HG03175 (cell line): ENCODE measurements around the gene PFN1.

ENCODE experiments used
- ATAC-seq: cut with Tn5 transposase; IDR thresholded peaks from one replicate; pipeline ENCODE4 v1.9.1; 2021; ENCODE audit warnings: mild to moderate bottlenecking, moderate library complexity; ENCODE audit not compliant: unreplicated experiment

The PFN1 gene

GRCh38 chr17:4945944-4946280 is 2.4 kb downstream of the PFN1 start:
- no peak for ATAC-seq

- ATAC-seq, result no peak
Measured at GRCh38 chr17:4945176-4945943, 3.0 kb downstream of the PFN1 start.

- ATAC-seq, result no peak
Measured at GRCh38 chr17:4944554-4945175, 3.7 kb downstream of the PFN1 start.

DNA sequence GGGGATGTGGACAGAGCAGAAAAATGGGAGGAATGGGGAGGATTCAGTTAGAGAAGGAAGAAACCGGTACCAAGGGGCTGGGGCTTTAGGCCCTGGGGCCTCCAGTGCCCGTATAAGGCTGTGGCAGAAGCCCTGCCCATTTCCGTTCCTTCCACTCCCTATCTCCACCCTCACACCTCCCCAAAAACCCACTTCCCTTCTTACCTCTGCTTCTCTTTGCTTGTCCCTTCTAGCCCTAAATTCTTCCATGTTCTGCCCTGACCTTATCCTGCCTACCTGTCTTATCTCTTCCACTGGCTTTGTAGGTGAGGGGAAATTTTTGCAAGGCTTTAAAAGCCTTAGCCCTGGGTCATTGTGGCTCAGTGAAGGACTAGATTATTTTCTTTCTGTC is 4.2 kb downstream of the PFN1 start:
- ATAC-seq, result no peak

DNA sequence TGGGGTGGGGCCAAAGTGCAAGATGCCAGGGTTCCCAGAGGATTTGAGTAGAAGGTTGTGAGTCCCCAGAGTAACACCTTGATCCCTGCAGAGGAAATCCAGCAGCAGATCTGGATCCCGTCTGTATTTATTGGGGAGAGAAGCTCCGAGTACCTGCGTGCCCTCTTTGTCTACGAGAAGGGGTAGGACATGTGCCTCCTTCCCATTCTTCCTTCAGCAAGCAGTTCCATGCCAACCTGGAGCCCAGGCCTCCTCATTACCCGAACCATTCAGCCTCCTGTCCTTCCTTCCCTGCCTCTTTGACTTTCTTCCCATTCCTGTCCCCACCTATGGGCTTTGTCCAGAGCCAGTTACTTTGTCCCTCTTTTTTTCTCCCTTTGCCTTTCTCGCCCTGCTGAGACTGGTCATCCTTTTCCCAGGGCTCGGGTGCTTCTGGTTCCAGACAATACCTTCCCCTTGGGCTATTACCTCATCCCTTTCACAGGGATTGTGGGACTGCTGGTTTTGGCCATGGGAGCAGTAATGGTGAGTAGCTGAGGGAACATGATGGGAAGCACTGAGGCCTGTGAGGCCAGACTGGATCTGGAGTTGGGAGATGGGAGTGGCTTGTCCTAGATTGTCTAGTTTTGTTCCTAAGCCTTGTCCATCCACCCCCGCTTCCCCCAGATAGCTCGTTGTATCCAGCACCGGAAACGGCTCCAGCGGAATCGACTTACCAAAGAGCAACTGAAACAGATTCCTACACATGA is 5.4 kb downstream of the PFN1 start:
- ATAC-seq, result no peak

- ATAC-seq, result no peak
Measured at GRCh38 chr17:4941319-4941610, 7.1 kb downstream of the PFN1 start.

DNA sequence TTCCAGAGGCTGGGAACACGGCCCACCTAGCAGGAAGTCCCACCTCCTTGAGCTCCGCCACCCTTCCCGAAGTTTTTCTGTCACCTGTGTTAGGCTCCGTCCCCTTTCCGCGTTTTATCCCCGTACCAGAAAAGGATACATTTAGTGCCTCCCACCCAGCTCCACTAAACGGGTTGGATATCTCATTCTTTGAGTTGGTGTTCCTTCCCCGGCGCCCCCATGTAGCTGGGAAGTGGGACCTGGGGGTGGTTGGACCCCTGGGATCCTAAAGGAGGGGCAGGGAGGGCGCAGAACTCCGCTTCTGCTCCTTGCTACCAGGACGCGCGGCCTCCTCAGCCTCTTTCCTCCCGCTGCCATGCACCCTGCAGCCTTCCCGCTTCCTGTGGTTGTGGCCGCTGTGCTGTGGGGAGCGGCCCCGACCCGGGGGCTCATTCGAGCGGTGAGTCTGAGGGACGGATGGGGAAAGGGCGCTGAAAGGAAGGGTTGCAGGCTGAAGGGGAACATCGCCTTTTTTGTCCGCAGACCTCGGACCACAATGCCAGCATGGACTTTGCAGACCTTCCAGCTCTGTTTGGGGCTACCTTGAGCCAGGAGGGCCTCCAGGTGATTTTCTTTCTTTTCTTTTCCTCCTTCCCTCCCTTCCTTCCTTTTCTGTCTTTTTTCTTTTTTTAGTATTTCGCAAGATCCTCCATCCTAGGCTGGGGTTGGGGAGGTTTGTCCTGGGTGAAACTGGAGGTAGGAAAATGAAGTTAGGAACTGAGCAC is 7.6 kb downstream of the PFN1 start:
- no peak for ATAC-seq

DNA sequence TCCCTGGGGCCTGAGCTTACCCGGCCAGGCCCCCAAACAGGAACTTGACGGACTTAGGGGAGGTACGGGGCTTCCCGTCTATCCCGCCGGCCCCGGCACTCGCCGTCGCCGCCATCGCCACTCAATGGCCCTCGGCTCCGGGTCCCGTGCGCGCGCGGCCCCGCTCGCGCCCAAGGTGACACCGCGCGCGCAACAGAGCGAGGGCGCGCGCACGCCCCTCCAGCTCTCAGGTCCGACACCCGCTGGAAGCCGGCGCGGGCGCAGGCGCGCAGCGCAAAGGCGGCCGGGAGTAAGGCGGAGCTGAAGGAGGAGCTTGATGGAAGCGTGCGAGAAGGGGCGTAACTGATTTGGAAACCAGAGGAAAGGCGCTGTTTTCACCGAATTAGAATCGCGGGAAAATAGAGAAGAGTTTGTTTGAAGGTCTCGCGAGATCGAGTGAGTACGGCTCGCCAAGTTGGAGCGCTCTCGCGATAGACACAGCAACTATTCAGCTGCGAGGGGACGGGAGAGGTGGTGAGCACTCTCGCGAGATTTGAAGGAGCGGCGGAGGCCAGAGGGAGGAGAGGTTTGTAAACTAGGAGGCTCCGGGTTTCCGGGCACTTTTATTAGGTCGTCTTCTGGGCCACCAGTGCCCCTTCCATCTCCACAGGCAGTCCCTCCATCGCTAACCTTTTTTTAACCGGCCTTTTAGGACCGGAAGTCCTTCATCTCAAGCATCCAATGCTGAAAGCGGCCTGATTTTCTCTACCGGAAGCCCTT is 8.4 kb downstream of the PFN1 start, which contains the start of the genes RNF167 and SLC25A11:
TSS of gene RNF167 (plus strand) at position 473 of the 759 bp plus-strand sequence. CDS start 642 bp downstream, outside the sequence.
TSS of gene SLC25A11 (minus strand) at position 251 of the 759 bp plus-strand sequence. CDS start at position 115, 136 bp downstream.
- ATAC-seq, result peak; percentile 81

GRCh38 chr17:4939546-4939795 is 8.9 kb downstream of the PFN1 start:
- ATAC-seq, result no peak

GRCh38 chr17:4938688-4939545 is 9.4 kb downstream of the PFN1 start:
- no peak for ATAC-seq

- ATAC-seq, result no peak
Measured at GRCh38 chr17:4938069-4938491, 10.2 kb downstream of the PFN1 start.

- ATAC-seq, result no peak
Measured at GRCh38 chr17:4937553-4937952, 10.8 kb downstream of the PFN1 start.

GRCh38 chr17:4936436-4936835 is 11.9 kb downstream of the PFN1 start:
- no peak for ATAC-seq

- no peak for ATAC-seq
Measured at GRCh38 chr17:4935650-4936049, 12.7 kb downstream of the PFN1 start.

DNA sequence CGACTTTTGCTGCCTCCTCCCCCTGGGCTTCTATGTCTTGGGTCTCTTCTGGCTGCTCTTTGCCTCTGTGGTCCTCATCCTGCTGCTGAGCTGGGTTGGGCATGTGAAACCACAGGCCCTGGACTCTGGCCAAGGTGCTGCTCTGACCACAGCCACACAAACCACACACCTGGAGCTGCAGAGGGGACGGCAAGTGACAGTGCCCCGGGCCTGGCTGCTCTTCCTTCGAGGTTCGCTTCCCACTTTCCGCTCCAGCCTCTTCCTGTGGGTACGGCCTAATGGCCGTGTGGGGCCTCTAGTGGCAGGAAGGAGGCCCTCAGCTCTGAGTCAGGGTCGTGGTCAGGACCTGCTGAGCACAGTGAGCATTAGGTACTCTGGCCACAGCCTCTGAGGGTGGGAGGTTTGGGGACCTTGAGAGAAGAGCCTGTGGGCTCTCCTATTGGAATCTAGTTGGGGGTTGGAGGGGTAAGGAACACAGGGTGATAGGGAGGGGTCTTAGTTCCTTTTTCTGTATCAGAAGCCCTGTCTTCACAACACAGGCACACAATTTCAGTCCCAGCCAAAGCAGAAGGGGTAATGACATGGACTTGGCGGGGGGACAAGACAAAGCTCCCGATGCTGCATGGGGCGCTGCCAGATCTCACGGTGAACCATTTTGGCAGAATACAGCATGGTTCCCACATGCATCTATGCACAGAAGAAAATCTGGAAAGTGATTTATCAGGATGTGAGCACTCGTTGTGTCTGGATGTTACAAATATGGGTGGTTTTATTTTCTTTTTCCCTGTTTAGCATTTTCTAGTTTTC is 14.0 kb downstream of the PFN1 start:
- no peak for ATAC-seq

DNA sequence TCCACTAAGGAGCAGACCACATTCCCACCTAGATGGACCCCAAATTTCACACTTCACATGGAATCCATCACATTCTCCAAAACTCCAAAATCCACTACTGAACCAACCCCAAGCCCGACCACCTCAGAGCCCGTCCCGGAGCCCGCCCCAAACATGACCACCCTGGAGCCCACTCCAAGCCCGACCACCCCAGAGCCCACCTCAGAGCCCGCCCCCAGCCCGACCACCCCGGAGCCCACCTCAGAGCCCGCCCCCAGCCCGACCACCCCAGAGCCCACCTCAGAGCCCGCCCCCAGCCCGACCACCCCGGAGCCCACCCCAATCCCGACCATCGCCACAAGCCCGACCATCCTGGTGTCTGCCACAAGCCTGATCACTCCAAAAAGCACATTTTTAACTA is 14.7 kb downstream of the PFN1 start:
- no peak for ATAC-seq

- no peak for ATAC-seq
Measured at GRCh38 chr17:4932756-4933155, 15.6 kb downstream of the PFN1 start.

DNA sequence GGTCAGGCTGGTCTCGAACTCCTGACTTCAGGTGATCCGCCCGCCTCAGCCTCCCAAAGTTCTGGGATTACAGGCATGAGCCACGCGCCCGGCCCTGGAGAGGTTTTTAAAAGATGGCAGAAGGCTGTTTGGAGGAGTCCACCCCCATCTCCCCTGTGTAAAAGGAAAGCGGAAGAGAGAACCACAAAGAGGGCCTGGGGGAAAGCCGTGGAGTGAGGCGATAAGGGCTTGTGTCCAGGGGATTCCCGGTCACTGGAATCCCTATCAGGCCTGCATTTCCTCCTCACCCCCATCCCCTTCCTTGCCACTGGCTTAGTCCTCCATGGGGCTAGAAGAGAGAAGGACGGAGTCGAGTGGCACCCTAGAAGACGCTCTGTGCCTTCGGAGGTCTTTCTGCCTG is 16.4 kb downstream of the PFN1 start, which contains the start of gene GP1BA:
TSS of gene GP1BA (plus strand) at position 315 of the 400 bp plus-strand sequence. CDS start 328 bp downstream, outside the sequence.
- ATAC-seq, result no peak

GRCh38 chr17:4928881-4929280 is 19.4 kb downstream of the PFN1 start:
- ATAC-seq, result no peak
